WTC11 (cell line): ENCODE measurements around the gene TC2N. TPM values are rescaled to one million over a fixed set of nuclear protein-coding genes. Genes with fewer than 3 reads are reported as not detected.

Experiments used
- ATAC-seq: fragments of 200-7000 bp; cut with Tn5 transposase; 2 replicates; pipeline ENCODE4 v1.10.0; 2021; ENCODE audit warnings: mild to moderate bottlenecking, moderate library complexity
- CTCF ChIA-PET: fragments of 300-600 bp; sonication (Branson Sonifier 250); formaldehyde crosslinking; loops from one replicate; lab custom pipeline; 2021; ENCODE audit warnings: antibody characterized with exemption; lab: Charles Lee
- POLR2A ChIA-PET: fragments of 350-600 bp; sonication (Branson Sonifier 250); formaldehyde crosslinking; loops from one replicate; lab custom pipeline; 2021; ENCODE audit warnings: antibody characterized with exemption; lab: Charles Lee
- DNase-seq: peaks from one replicate; pipeline ENCODE4 v3.0.0; 2021; ENCODE audit warnings: low spot score
- H3K27ac Mint-ChIP-seq: 2 replicates; pipeline ENCODE4 v1.8.0; 2021; ENCODE audit warnings: mixed read lengths
- H3K27me3 Mint-ChIP-seq: 2 replicates; pipeline ENCODE4 v1.8.0; 2021; ENCODE audit warnings: low read depth, mild to moderate bottlenecking, moderate library complexity, mixed read lengths
- H3K36me3 Mint-ChIP-seq: 2 replicates; pipeline ENCODE4 v1.8.0; 2021; ENCODE audit warnings: mixed read lengths
- H3K4me1 Mint-ChIP-seq: 2 replicates; pipeline ENCODE4 v1.8.0; 2022; ENCODE audit warnings: mixed read lengths
- H3K4me3 Mint-ChIP-seq: 2 replicates; pipeline ENCODE4 v1.8.0; 2021; ENCODE audit warnings: mild to moderate bottlenecking, moderate library complexity, mixed read lengths
- H3K9me3 Mint-ChIP-seq: 2 replicates; pipeline ENCODE4 v1.8.0; 2021; ENCODE audit warnings: mixed read lengths
- AR ChIP-seq: fragments of 250-450 bp; sonication (Bioruptor Pico); IDR thresholded peaks from 2 replicates; pipeline ENCODE4 v1.9.0; 2021; ENCODE audit warnings: mild to moderate bottlenecking
- ETV6 ChIP-seq: sonication (generic); formaldehyde crosslinking; IDR thresholded peaks from 2 replicates; pipeline ENCODE4 v1.8.1; 2022; ENCODE audit warnings: mild to moderate bottlenecking, missing genetic modification reagents
- FOXJ3 ChIP-seq: sonication (generic); formaldehyde crosslinking; IDR thresholded peaks from 2 replicates; pipeline ENCODE4 v1.9.0; 2021; ENCODE audit warnings: missing genetic modification reagents, mild to moderate bottlenecking, borderline replicate concordance
- HMGXB4 ChIP-seq: sonication (generic); formaldehyde crosslinking; IDR thresholded peaks from 2 replicates; pipeline ENCODE4 v1.8.1; 2023; ENCODE audit warnings: mild to moderate bottlenecking, moderate library complexity, missing genetic modification reagents
- NR1H2 ChIP-seq: sonication (generic); formaldehyde crosslinking; IDR thresholded peaks from 2 replicates; pipeline ENCODE4 v1.9.0; 2021; ENCODE audit warnings: mild to moderate bottlenecking, moderate library complexity, missing genetic modification reagents
- SP1 ChIP-seq: sonication (generic); formaldehyde crosslinking; conservative IDR thresholded peaks from 2 replicates; pipeline ENCODE4 v1.8.1; 2022; ENCODE audit warnings: missing genetic modification reagents
- TCF7 ChIP-seq: sonication (generic); formaldehyde crosslinking; IDR thresholded peaks from 2 replicates; pipeline ENCODE4 v1.8.0; 2022; ENCODE audit warnings: mild to moderate bottlenecking, low read depth, missing genetic modification reagents, moderate library complexity
- TEAD4 ChIP-seq: sonication (generic); formaldehyde crosslinking; IDR thresholded peaks from 2 replicates; pipeline ENCODE4 v1.8.0; 2022; ENCODE audit warnings: mild to moderate bottlenecking, missing genetic modification reagents
- USF1 ChIP-seq: sonication (generic); formaldehyde crosslinking; IDR thresholded peaks from 2 replicates; pipeline ENCODE4 v1.8.0; 2022; ENCODE audit warnings: mild to moderate bottlenecking, missing genetic modification reagents
- ZNF121 ChIP-seq: sonication (generic); formaldehyde crosslinking; IDR thresholded peaks from 2 replicates; pipeline ENCODE4 v1.8.0; 2023; ENCODE audit warnings: missing genetic modification reagents
- ZNF317 ChIP-seq: sonication (generic); formaldehyde crosslinking; IDR thresholded peaks from 2 replicates; pipeline ENCODE4 v1.8.1; 2023; ENCODE audit warnings: low read depth, mild to moderate bottlenecking, moderate library complexity, missing genetic modification reagents, borderline replicate concordance
- ZNF423 ChIP-seq: fragments of 250-450 bp; sonication (Bioruptor Pico); IDR thresholded peaks from 2 replicates; pipeline ENCODE4 v2.1.2; 2022; ENCODE audit warnings: mild to moderate bottlenecking, moderate library complexity
- ZNF512 ChIP-seq: sonication (generic); formaldehyde crosslinking; IDR thresholded peaks from 2 replicates; pipeline ENCODE4 v1.8.1; 2022; ENCODE audit warnings: missing genetic modification reagents, borderline replicate concordance
- ZSCAN18 ChIP-seq: fragments of 250-450 bp; sonication (Bioruptor Pico); IDR thresholded peaks from 2 replicates; pipeline ENCODE4 v2.1.2; 2022; ENCODE audit warnings: mild to moderate bottlenecking, moderate library complexity
- total RNA-seq: library from RNA; stranded (reverse); gene quantifications from 3 replicates; pipeline ENCODE4 v1.2.3, GENCODE V29; 2021

The TC2N gene
- total RNA-seq, 1 experiment from 2014 or later: 33.0 TPM

- ChIA-PET POLR2A (no interaction called here), CTCF (no interaction called here)
- no peak for DNase-seq
- no peak for ATAC-seq
- Mint-ChIP-seq H3K36me3 (no peaks in the 10 kb centered on the region), H3K4me3 (no peak overlapping the region), H3K27me3 (no peaks in the 10 kb centered on the region), H3K9me3 (no peaks in the 10 kb centered on the region), H3K4me1 (0 out of 2 replicates have a peak, but pooled peaks cover 3% of the 10 kb centered on the region), H3K27ac (no peak overlapping the region)
- no peak for TF ChIP-seq USF1 (CRISPR knock-in tag)
Observed at GRCh38 chr14:91886961-91887360, 19.6 kb upstream of the TC2N start.

GRCh38 chr14:91885839-91886238, 18.5 kb upstream of the TC2N start:
- Mint-ChIP-seq H3K4me3 (no peak overlapping the region), H3K9me3 (no peaks in the 10 kb centered on the region), H3K4me1 (0 out of 2 replicates have a peak, but pooled peaks cover 3% of the 10 kb centered on the region), H3K36me3 (no peaks in the 10 kb centered on the region), H3K27me3 (no peaks in the 10 kb centered on the region), H3K27ac (no peak overlapping the region)
- no peak for TF ChIP-seq ZSCAN18 (CRISPR knock-in tag)
- TF ChIP-seq ZNF512: no peak
- TF ChIP-seq SP1 (CRISPR knock-in tag): no peak
- TF ChIP-seq USF1 (CRISPR knock-in tag): no peak
- no peak for TF ChIP-seq ETV6 (CRISPR knock-in tag)
- ChIA-PET CTCF (interaction anchor here (1.7 kb wide), 1 partner anchor 25 kb away, joined by 6 read pairs; no protein-coding TSS in a partner anchor), POLR2A (no interaction called here)
- DNase-seq (no peak), ATAC-seq (no peak)

GRCh38 chr14:91885113-91885712, 17.9 kb upstream of the TC2N start:
- H3K4me3 Mint-ChIP-seq: no peak overlapping the region
- H3K27ac Mint-ChIP-seq: no peak overlapping the region
- ChIA-PET POLR2A (no interaction called here), CTCF (interaction anchor here (1.4 to 1.7 kb wide), 2 partner anchors 14 to 26 kb away, joined by 4 to 6 read pairs; no protein-coding TSS in a partner anchor)
- no peak for ATAC-seq
- H3K9me3 Mint-ChIP-seq: no peaks in the 10 kb centered on the region
- no peak for TF ChIP-seq ZNF423 (CRISPR knock-in tag)
- no peak for TF ChIP-seq ZNF121 (CRISPR knock-in tag)
- TF ChIP-seq USF1 (CRISPR knock-in tag): no peak
- TF ChIP-seq ZNF317 (CRISPR knock-in tag): no peak
- no peak for TF ChIP-seq FOXJ3 (CRISPR knock-in tag)
- TF ChIP-seq TCF7 (CRISPR knock-in tag): no peak
- TF ChIP-seq NR1H2 (CRISPR knock-in tag): no peak
- TF ChIP-seq AR (CRISPR knock-in tag): no peak
- TF ChIP-seq HMGXB4 (CRISPR knock-in tag): no peak
- TF ChIP-seq TEAD4 (CRISPR knock-in tag): no peak
- H3K4me1 Mint-ChIP-seq: 0 out of 2 replicates have a peak, but pooled peaks cover 3% of the 10 kb centered on the region
- H3K36me3 Mint-ChIP-seq: no peaks in the 10 kb centered on the region
- H3K27me3 Mint-ChIP-seq: no peaks in the 10 kb centered on the region
- no peak for DNase-seq
